Measurements from ENCODE around the gene SLC2A11. TPM values are rescaled to one million over a fixed set of nuclear protein-coding genes. Genes with fewer than 3 reads are reported as not detected.
A peak's percentile ranks its signal among the peaks of the same experiment; 100 is the strongest.

SLC2A11 gene
- total RNA-seq, 1 experiment from 2014 or later: 45.6 TPM

DNA sequence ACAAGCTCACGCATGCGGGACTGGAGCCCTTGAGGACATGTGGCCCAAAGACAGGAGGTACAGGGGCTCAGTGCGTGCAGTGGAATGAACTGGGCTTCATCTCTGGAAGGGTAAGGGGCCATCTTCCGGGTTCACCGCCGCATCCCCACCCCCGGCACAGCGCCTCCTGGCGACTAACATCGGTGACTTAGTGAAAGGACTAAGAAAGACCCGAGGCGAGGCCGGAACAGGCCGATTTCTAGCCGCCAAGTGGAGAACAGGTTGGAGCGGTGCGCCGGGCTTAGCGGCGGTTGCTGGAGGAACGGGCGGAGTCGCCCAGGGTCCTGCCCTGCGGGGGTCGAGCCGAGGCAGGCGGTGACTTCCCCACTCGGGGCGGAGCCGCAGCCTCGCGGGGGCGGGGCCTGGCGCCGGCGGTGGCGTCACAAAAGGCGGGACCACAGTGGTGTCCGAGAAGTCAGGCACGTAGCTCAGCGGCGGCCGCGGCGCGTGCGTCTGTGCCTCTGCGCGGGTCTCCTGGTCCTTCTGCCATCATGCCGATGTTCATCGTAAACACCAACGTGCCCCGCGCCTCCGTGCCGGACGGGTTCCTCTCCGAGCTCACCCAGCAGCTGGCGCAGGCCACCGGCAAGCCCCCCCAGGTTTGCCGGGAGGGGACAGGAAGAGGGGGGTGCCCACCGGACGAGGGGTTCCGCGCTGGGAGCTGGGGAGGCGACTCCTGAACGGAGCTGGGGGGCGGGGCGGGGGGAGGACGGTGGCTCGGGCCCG, 36.5 kb downstream of the SLC2A11 start, which contains the start of gene MIF:
Gene MIF, plus strand, starts transcription at position 439 of the 765 bp plus-strand sequence. Its CDS starts 92 bp downstream, at position 531.
- Histone ChIP-seq H4K20me1 (ENCODE audit: insufficient read depth, low read depth, low read length) (peaks cover 19% of the 10 kb centered on the region), H2AFZ (ENCODE audit: low read length) (peak within 1 kb of the TSS; percentile 60), H3K4me3 (ENCODE audit: low read length) (peak within 1 kb of the TSS; percentile 75), H3K9ac (ENCODE audit: low read length) (peak within 1 kb of the TSS; percentile 96), H3K9me3 (ENCODE audit: low read length) (no peaks in the 10 kb centered on the region), H3K4me1 (ENCODE audit: low read length) (peaks cover 26% of the 10 kb centered on the region), H3K27me3 (ENCODE audit: low read length) (no peaks in the 10 kb centered on the region), H3K36me3 (ENCODE audit: insufficient read depth, low read length) (peaks cover 27% of the 10 kb centered on the region), H3K4me2 (ENCODE audit: low read depth, low read length, poor library complexity, severe bottlenecking) (peak within 1 kb of the TSS; percentile 98), H3K9me2 (replicated peaks; ENCODE audit: insufficient read depth, low read length) (no peaks in the 10 kb centered on the region), H3K27ac (ENCODE audit: low read length) (peak within 1 kb of the TSS; percentile 85), H3K79me2 (ENCODE audit: low read length) (peaks cover 17% of the 10 kb centered on the region)
- DNase-seq: peak; percentile 99

DNA sequence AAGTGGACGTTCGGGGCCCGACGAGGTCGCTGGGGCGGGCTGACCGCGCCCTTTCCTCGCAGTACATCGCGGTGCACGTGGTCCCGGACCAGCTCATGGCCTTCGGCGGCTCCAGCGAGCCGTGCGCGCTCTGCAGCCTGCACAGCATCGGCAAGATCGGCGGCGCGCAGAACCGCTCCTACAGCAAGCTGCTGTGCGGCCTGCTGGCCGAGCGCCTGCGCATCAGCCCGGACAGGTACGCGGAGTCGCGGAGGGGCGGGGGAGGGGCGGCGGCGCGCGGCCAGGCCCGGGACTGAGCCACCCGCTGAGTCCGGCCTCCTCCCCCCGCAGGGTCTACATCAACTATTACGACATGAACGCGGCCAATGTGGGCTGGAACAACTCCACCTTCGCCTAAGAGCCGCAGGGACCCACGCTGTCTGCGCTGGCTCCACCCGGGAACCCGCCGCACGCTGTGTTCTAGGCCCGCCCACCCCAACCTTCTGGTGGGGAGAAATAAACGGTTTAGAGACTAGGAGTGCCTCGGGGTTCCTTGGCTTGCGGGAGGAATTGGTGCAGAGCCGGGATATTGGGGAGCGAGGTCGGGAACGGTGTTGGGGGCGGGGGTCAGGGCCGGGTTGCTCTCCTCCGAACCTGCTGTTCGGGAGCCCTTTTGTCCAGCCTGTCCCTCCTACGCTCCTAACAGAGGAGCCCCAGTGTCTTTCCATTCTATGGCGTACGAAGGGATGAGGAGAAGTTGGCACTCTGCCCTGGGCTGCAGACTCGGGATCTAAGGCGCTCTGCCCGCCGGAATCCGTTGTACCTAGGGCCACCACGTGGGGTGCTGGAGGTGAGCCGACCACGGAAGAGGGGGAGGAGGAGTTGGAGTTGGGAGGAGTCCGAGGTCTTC, 37.3 kb downstream of the SLC2A11 start:
- Histone ChIP-seq H3K36me3 (ENCODE audit: insufficient read depth, low read length) (peaks cover 27% of the 10 kb centered on the region), H3K4me1 (ENCODE audit: low read length) (peaks cover 26% of the 10 kb centered on the region), H4K20me1 (ENCODE audit: insufficient read depth, low read depth, low read length) (peaks cover 19% of the 10 kb centered on the region), H3K9me2 (replicated peaks; ENCODE audit: insufficient read depth, low read length) (no peaks in the 10 kb centered on the region), H3K79me2 (ENCODE audit: low read length) (peaks cover 17% of the 10 kb centered on the region), H3K9ac (ENCODE audit: low read length) (peak overlapping the region; percentile 96), H3K4me3 (ENCODE audit: low read length) (peak overlapping the region; percentile 75), H3K27ac (ENCODE audit: low read length) (peak overlapping the region; percentile 85), H3K27me3 (ENCODE audit: low read length) (no peaks in the 10 kb centered on the region), H3K4me2 (ENCODE audit: low read depth, low read length, poor library complexity, severe bottlenecking) (peak overlapping the region; percentile 98), H2AFZ (ENCODE audit: low read length) (no peak overlapping the region), H3K9me3 (ENCODE audit: low read length) (no peaks in the 10 kb centered on the region)
- DNase-seq: peak; percentile 88

GRCh38 chr22:23895599-23896144, 38.0 kb downstream of the SLC2A11 start:
- peak overlapping the region; percentile 98 for H3K4me2 ChIP-seq (ENCODE audit: low read depth, low read length, poor library complexity, severe bottlenecking)
- peak overlapping the region; percentile 96 for H3K9ac ChIP-seq (ENCODE audit: low read length)
- peaks cover 19% of the 10 kb centered on the region for H4K20me1 ChIP-seq (ENCODE audit: insufficient read depth, low read depth, low read length)
- H3K79me2 ChIP-seq (ENCODE audit: low read length): peaks cover 17% of the 10 kb centered on the region
- peak overlapping the region; percentile 85 for H3K27ac ChIP-seq (ENCODE audit: low read length)
- H3K4me3 ChIP-seq (ENCODE audit: low read length): peak overlapping the region; percentile 75
- H3K36me3 ChIP-seq (ENCODE audit: insufficient read depth, low read length): peaks cover 27% of the 10 kb centered on the region
- H3K9me3 ChIP-seq (ENCODE audit: low read length): no peaks in the 10 kb centered on the region
- H2AFZ ChIP-seq (ENCODE audit: low read length): no peak overlapping the region
- H3K27me3 ChIP-seq (ENCODE audit: low read length): no peaks in the 10 kb centered on the region
- DNase-seq: no peak
- no peaks in the 10 kb centered on the region for H3K9me2 ChIP-seq (replicated peaks; ENCODE audit: insufficient read depth, low read length)
- peaks cover 26% of the 10 kb centered on the region for H3K4me1 ChIP-seq (ENCODE audit: low read length)

DNA sequence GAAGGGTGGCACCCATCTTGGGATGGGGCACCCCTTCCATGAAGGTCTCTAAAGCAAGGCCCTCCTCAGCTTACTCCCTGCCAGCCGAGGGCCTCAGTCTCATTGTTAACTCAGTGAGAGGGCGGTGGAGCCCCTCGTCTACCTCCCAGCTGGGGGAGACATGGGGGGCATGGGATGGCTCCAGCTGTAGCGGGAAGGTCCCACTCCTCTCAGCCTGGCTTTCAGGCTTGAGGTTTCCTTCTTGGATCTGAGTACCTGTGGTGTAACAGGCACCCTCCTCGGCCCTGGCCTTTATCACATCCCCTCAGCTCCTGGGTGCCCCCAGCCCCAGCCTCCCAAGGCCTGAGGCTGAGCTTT, 38.5 kb downstream of the SLC2A11 start:
- no peak for DNase-seq
- H2AFZ ChIP-seq (ENCODE audit: low read length): no peak overlapping the region
- H3K79me2 ChIP-seq (ENCODE audit: low read length): peaks cover 17% of the 10 kb centered on the region
- peaks cover 26% of the 10 kb centered on the region for H3K4me1 ChIP-seq (ENCODE audit: low read length)
- peaks cover 19% of the 10 kb centered on the region for H4K20me1 ChIP-seq (ENCODE audit: insufficient read depth, low read depth, low read length)
- no peaks in the 10 kb centered on the region for H3K9me2 ChIP-seq (replicated peaks; ENCODE audit: insufficient read depth, low read length)
- H3K36me3 ChIP-seq (ENCODE audit: insufficient read depth, low read length): peaks cover 27% of the 10 kb centered on the region
- H3K27me3 ChIP-seq (ENCODE audit: low read length): no peaks in the 10 kb centered on the region
- peak overlapping the region; percentile 85 for H3K27ac ChIP-seq (ENCODE audit: low read length)
- no peaks in the 10 kb centered on the region for H3K9me3 ChIP-seq (ENCODE audit: low read length)
- H3K9ac ChIP-seq (ENCODE audit: low read length): peak overlapping the region; percentile 96
- peak overlapping the region; percentile 75 for H3K4me3 ChIP-seq (ENCODE audit: low read length)
- H3K4me2 ChIP-seq (ENCODE audit: low read depth, low read length, poor library complexity, severe bottlenecking): peak overlapping the region; percentile 98

DNA sequence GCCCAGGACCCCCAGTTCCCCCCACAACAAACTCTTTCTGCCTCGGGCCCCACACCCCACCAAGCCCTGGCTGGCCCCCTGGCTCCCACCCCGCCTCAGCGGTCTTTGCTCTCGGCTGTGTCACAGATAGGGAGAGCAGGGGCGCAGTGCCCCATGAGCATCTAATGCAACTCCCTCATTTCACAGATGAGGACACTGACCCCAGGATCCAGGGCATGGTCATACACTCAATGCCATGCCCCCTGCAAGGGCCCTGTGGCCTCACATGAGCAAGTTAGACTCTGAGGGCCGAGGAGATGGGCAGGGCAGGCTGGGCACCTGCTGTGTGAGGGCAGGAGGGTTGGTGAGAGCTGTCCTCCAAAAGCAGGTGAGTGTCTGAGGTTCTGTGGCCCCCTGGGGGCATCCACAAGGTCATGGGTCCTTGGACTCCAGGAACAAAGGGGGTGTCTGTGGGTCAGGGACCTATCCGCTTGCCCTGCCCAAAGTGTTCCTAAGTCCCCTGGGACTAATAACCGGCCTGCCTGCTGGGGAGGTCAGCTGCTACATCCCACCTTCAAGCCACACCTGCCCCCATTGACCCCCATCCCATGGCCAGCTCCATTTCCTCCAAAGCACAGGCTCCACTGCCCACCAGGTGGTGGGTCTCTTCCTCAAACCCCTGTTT, 39.0 kb downstream of the SLC2A11 start:
- Histone ChIP-seq H3K9me3 (ENCODE audit: low read length) (no peaks in the 10 kb centered on the region), H3K4me3 (ENCODE audit: low read length) (peak overlapping the region; percentile 75; the same call in 1 of the 2 replicates), H4K20me1 (ENCODE audit: insufficient read depth, low read depth, low read length) (peaks cover 19% of the 10 kb centered on the region), H3K79me2 (ENCODE audit: low read length) (peaks cover 17% of the 10 kb centered on the region), H3K9me2 (replicated peaks; ENCODE audit: insufficient read depth, low read length) (no peaks in the 10 kb centered on the region), H2AFZ (ENCODE audit: low read length) (no peak overlapping the region), H3K36me3 (ENCODE audit: insufficient read depth, low read length) (peaks cover 27% of the 10 kb centered on the region), H3K27me3 (ENCODE audit: low read length) (no peaks in the 10 kb centered on the region), H3K9ac (ENCODE audit: low read length) (no peak overlapping the region; the same call in 1 of the 2 replicates), H3K4me1 (ENCODE audit: low read length) (peaks cover 26% of the 10 kb centered on the region), H3K27ac (ENCODE audit: low read length) (no peak overlapping the region), H3K4me2 (ENCODE audit: low read depth, low read length, poor library complexity, severe bottlenecking) (peak overlapping the region; percentile 98)
- DNase-seq: no peak

DNA sequence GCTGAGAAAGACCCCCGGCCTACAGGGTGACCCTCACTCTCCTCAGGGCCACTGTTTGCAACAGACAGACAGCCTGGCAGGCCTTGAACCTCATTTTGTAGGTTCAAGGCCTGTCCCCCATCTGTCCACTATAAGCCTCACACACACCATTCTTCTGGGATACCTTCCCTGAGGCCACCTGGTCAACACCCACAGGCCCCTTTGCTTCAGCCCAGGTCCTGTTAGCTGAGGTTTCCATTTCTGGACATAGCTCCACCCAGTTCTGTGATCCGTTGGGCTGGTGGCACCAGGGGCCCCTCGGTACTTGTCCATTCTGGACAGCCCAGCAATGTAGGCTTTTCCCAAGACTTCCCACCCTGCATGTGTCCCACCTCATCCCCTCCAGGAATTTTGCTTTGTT, 39.6 kb downstream of the SLC2A11 start:
- no peaks in the 10 kb centered on the region for H3K9me3 ChIP-seq (ENCODE audit: low read length)
- H3K4me2 ChIP-seq (ENCODE audit: low read depth, low read length, poor library complexity, severe bottlenecking): no peak overlapping the region
- H3K27ac ChIP-seq (ENCODE audit: low read length): no peak overlapping the region

DNA sequence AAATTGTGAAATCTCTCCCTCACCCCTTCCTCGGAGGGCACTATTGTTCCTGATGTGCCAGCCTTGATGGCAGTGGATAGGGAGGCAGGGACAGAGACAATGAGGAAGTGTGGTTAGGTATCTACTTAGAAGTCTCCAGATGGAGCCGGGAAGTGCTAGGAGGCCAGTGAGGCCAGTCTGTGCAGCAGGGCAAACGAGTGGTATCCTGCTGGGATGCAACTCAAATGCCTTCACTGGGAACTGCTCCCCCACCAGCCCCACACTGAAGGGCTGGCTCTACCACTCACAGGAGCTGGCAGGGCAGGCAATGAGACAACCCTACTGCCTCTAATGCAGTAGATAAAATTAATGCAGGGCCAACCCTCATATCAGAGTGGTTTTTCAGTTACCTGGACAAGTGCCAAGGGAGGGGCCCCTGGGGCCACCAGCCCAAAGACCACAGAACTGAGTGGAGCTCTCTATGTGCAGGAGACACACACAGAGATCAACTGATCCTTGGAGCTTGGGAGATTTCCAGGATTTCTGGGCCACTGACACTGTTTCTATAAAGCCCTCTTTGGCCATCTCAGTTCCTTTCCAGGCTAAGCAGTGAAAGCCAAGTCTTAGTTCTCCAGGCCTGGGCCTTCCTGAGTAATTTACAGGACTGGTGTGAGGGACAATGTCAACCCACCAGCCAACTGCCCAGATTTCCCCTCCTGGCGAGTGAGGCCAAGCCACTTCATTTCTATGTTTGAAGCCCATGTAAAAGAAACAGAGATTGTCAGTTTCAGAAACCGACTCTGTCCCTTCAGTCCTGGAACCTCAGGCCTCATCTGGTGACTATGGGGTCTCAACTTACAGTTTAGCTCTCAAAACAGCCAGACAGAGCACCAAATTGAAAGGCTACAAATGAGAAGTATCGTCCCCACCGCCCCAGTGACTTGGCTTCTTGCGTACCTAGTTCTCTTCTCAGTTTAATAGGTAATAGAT, 40.6 kb downstream of the SLC2A11 start:
- Histone ChIP-seq H3K9me2 (replicated peaks; ENCODE audit: insufficient read depth, low read length) (no peaks in the 10 kb centered on the region), H3K27ac (ENCODE audit: low read length) (0 out of 2 replicates have a peak overlapping the region, but pooled peaks have one; percentile 23), H3K4me2 (ENCODE audit: low read depth, low read length, poor library complexity, severe bottlenecking) (no peak overlapping the region), H4K20me1 (ENCODE audit: insufficient read depth, low read depth, low read length) (peaks cover 19% of the 10 kb centered on the region), H3K9ac (ENCODE audit: low read length) (no peak overlapping the region), H3K4me1 (ENCODE audit: low read length) (peaks cover 20% of the 10 kb centered on the region), H3K79me2 (ENCODE audit: low read length) (peaks cover 17% of the 10 kb centered on the region), H3K4me3 (ENCODE audit: low read length) (no peak overlapping the region), H3K36me3 (ENCODE audit: insufficient read depth, low read length) (peaks cover 27% of the 10 kb centered on the region), H3K9me3 (ENCODE audit: low read length) (no peaks in the 10 kb centered on the region), H2AFZ (ENCODE audit: low read length) (no peak overlapping the region), H3K27me3 (ENCODE audit: low read length) (no peaks in the 10 kb centered on the region)
- peak; percentile 65 for DNase-seq

More for the DNA sequence above, 39.6 kb downstream of the SLC2A11 start:
- H2AFZ ChIP-seq (ENCODE audit: low read length): no peak overlapping the region
- H3K27me3 ChIP-seq (ENCODE audit: low read length): no peaks in the 10 kb centered on the region
- peak; percentile 50 for DNase-seq
- H3K79me2 ChIP-seq (ENCODE audit: low read length): peaks cover 17% of the 10 kb centered on the region
- H4K20me1 ChIP-seq (ENCODE audit: insufficient read depth, low read depth, low read length): peaks cover 19% of the 10 kb centered on the region
- H3K36me3 ChIP-seq (ENCODE audit: insufficient read depth, low read length): peaks cover 27% of the 10 kb centered on the region
- no peaks in the 10 kb centered on the region for H3K9me2 ChIP-seq (replicated peaks; ENCODE audit: insufficient read depth, low read length)
- H3K4me3 ChIP-seq (ENCODE audit: low read length): no peak overlapping the region
- no peak overlapping the region for H3K9ac ChIP-seq (ENCODE audit: low read length)
- H3K4me1 ChIP-seq (ENCODE audit: low read length): peaks cover 26% of the 10 kb centered on the region

Measured in Karpas-422 (cell line).